Measurements from ENCODE around the gene HSP90AA1.

DNA sequence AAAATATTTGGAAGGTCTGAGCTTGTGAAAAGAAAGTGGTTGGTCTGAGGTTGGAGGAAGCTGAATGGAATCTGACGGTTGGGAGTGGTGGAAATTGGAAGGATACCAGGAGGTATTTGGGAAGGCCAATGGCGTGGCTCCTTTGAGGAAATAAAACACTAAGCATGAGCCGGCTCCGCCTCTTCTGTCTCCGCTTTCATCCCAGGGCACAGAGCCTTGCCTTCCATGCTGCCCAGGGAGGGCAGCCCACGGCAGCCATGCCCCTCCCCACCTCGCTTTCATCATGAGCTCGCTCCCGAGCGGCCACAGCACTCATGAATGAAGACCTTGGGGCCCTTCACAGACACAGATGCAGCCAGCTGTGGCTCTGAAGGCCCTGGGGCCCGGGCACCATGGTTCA, 36.2 kb downstream of the HSP90AA1 start:
- no peak for TF ChIP-seq POLR2A (IDR thresholded peaks at IDR 0.05)
- TF ChIP-seq, protein P1, sequence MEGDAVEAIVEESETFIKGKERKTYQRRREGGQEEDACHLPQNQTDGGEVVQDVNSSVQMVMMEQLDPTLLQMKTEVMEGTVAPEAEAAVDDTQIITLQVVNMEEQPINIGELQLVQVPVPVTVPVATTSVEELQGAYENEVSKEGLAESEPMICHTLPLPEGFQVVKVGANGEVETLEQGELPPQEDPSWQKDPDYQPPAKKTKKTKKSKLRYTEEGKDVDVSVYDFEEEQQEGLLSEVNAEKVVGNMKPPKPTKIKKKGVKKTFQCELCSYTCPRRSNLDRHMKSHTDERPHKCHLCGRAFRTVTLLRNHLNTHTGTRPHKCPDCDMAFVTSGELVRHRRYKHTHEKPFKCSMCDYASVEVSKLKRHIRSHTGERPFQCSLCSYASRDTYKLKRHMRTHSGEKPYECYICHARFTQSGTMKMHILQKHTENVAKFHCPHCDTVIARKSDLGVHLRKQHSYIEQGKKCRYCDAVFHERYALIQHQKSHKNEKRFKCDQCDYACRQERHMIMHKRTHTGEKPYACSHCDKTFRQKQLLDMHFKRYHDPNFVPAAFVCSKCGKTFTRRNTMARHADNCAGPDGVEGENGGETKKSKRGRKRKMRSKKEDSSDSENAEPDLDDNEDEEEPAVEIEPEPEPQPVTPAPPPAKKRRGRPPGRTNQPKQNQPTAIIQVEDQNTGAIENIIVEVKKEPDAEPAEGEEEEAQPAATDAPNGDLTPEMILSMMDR (IDR thresholded peaks at IDR 0.05) = no peak

Data from body of pancreas (tissue), 4 donors.